HepG2 (cell line): ENCODE data around the gene KLRF1. TPM values are rescaled to one million over a fixed set of nuclear protein-coding genes. Genes with fewer than 3 reads are reported as not detected.

Source experiments
- ATAC-seq: fragments of 200-7000 bp; cut with Tn5 transposase; 3 replicates; pipeline ENCODE4 v1.9.1; 2020; ENCODE audit warnings: mild to moderate bottlenecking, moderate library complexity
- BruUV-seq: library from RNA; stranded (reverse); fragments of 400-500 nt; replicated peaks from 2 replicates; lab custom pipeline; 2021; lab: Mats Ljungman, UMichigan
- CTCF ChIA-PET: fragments of 300-600 bp; formaldehyde crosslinking; extraction: SDS; loops from one replicate; lab custom pipeline; 2021; ENCODE audit warnings: low total read pairs, inconsistent platforms, low intra/inter-chr PET ratio; lab: Yijun Ruan, JAX
- POLR2A ChIA-PET: fragments of 350-600 bp; sonication (Branson Sonifier 250); formaldehyde crosslinking; loops from one replicate; lab custom pipeline; 2020; ENCODE audit warnings: antibody characterized with exemption, inconsistent platforms; lab: Yijun Ruan, JAX
- DNase-seq: peaks from one replicate; pipeline ENCODE4 v3.0.0-alpha.2; 2015; ENCODE audit warnings: low spot score
- FAIRE-seq: peaks from 3 replicates; lab custom pipeline; 2011; peaks lifted over from hg19 to GRCh38; lab: Jason Lieb, UNC
- H2AFZ ChIP-seq: one replicate; pipeline ENCODE4 v1.6.1; 2011; ENCODE audit warnings: low read length, inconsistent platforms
- H3K27ac ChIP-seq: fragments of 300-600 bp; 3 replicates; pipeline ENCODE4 v1.8.0; 2011; ENCODE audit warnings: mixed run types, mild to moderate bottlenecking, mixed read lengths, low read length, inconsistent platforms; ENCODE audit not compliant: insufficient read depth; ENCODE audit errors: extremely low read length
- H3K27me3 ChIP-seq, 2 experiments: fragments of 200-600 bp in 1 of 2; 2 replicates in 1 of 2; 3 replicates in 1 of 2; pipeline versions ENCODE4 v1.6.0 to v1.8.0; 2011; ENCODE audit warnings: low read length in 2 of 2, mild to moderate bottlenecking in 2 of 2, moderate library complexity in 2 of 2, inconsistent platforms in 1 of 2; ENCODE audit not compliant: insufficient read depth in 2 of 2, control insufficient read depth in 1 of 2
- H3K36me3 ChIP-seq, 2 experiments: fragments of 200-600 bp in 1 of 2; replicated peaks in 1 of 2; 2 replicates in 1 of 2; 3 replicates in 1 of 2; pipeline versions ENCODE4 v1.5.1 to v1.8.0; 2011; ENCODE audit warnings: low read length in 2 of 2, inconsistent platforms in 1 of 2; ENCODE audit not compliant: insufficient read depth in 2 of 2, control insufficient read depth in 1 of 2
- H3K4me1 ChIP-seq: 2 replicates; pipeline ENCODE4 v1.5.1; 2012; ENCODE audit warnings: low read length, inconsistent platforms; ENCODE audit not compliant: insufficient read depth
- H3K4me2 ChIP-seq: 2 replicates; pipeline ENCODE4 v1.6.0; 2011; ENCODE audit warnings: low read depth, low read length, inconsistent platforms
- H3K4me3 ChIP-seq, 3 experiments: fragments of 200-600 bp in 1 of 3; sonication (generic), shearing (Covaris generic) in 1 of 3; replicated peaks in 1 of 3; 2 replicates each; pipeline ENCODE4 v1.5.1; 2011 to 2016; ENCODE audit warnings: low read length in 3 of 3, inconsistent platforms in 2 of 3, low read depth in 2 of 3, mild to moderate bottlenecking in 2 of 3, control low read depth in 1 of 3, mixed read lengths in 1 of 3; ENCODE audit not compliant: insufficient read depth in 1 of 3
- H3K79me2 ChIP-seq: one replicate; pipeline ENCODE4 v1.6.1; 2011; ENCODE audit warnings: low read length, inconsistent platforms; ENCODE audit not compliant: insufficient read depth
- H3K9ac ChIP-seq: 2 replicates; pipeline ENCODE4 v1.6.0; 2011; ENCODE audit warnings: mild to moderate bottlenecking, low read depth, low read length, inconsistent platforms; ENCODE audit not compliant: insufficient read depth
- H3K9me3 ChIP-seq: 2 replicates; pipeline ENCODE4 v1.5.1; 2012; ENCODE audit warnings: mild to moderate bottlenecking, low read length
- H4K20me1 ChIP-seq: 2 replicates; pipeline ENCODE4 v1.6.0; 2011; ENCODE audit warnings: inconsistent platforms, mild to moderate bottlenecking, low read length, moderate library complexity; ENCODE audit not compliant: insufficient read depth
- ZNF619 ChIP-seq: sonication (generic); formaldehyde crosslinking; IDR thresholded peaks from 2 replicates; pipeline ENCODE4 v1.4.0; 2020; ENCODE audit warnings: mild to moderate bottlenecking, missing genetic modification reagents
- WGBS: methylation state at CpG from one replicate; pipeline ENCODE4 v1.1.6; 2017; ENCODE audit warnings: low lambda C conversion rate; 5-methylcytosine and 5-hydroxymethylcytosine counted together
- in situ Hi-C: cut with HindIII; loops from 2 replicates; pipeline ENCODE4 v1.10.0; 2017; ENCODE audit warnings: low pct_unique_long_range_greater_than_20kb; ENCODE audit not compliant: extremely low pct_ligation_motif_present
- intact Hi-C: fragments of 100-400 bp; cut with micrococcal nuclease; formaldehyde crosslinking; loops from one replicate; pipeline ENCODE4 v1.10.0; 2022; ENCODE audit not compliant: unreplicated experiment
- polyA plus RNA-seq, 8 experiments: library from polyadenylated mRNA; depleted of rRNA in 3 of 8; stranded (reverse) in 7 of 8; unstranded in 1 of 8; fragments of >200 nt; fragmentation: Illumina TruSeq in 4 of 8; extraction: Trizol in 4 of 8; gene quantifications; 2 replicates each; pipeline versions ENCODE4 v1.2.1 to v1.2.3, GENCODE V29; 2011 to 2016; ENCODE audit warnings: low read depth in 4 of 8, missing spikeins in 1 of 8, mixed read lengths in 1 of 8; ENCODE audit not compliant: insufficient read depth in 1 of 8
- total RNA-seq, 5 experiments: library from RNA; depleted of rRNA; stranded (reverse); fragments of >200 nt; fragmentation: Illumina TruSeq; extraction: Trizol; gene quantifications; 2 replicates each; pipeline ENCODE4 v1.2.3, GENCODE V29; 2016; ENCODE audit warnings: low read depth in 1 of 5

The KLRF1 gene
- total and polyA plus RNA-seq, 2 of the 13 experiments (the other 11 are each of a cell fraction or from before 2014, with no cell fraction given) = not detected

DNA sequence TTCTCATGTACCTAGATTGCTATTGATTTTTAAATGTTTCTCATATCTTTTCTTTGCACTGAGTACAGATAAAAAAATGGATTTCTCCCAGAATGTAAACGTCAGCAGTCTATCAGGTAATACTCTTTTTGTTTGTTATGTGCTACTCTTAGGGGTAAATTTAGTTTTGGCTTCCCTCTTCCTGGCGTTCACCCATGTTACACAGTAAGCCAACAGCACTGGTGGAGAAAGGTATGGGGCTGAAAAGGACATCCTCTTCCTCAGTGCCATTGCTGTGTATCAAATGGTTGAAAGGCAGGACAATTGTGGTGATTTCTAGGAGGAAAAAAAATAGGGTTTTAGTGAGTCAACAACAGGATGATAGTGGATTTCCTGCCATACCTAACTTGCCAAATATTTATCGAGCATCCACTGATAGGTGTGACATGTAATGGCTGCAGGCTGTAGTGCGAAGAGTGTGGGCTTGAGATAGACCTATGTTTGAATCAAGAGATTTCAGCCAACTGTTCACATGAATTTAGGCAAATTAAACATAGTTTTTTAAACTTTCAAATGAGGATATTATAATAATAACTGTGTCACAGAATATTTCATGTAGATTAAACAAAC is 61.5 kb downstream of the KLRF1 start:
- H3K27me3 ChIP-seq = no peaks in the 10 kb centered on the region
- FAIRE-seq = no peak
- WGBS = 10% methylated on average over 4 of the region's 4 CpGs
- in situ Hi-C loops = no loop called here
- H3K9me3 ChIP-seq = no peaks in the 10 kb centered on the region
- H2AFZ ChIP-seq = no peak overlapping the region
- H3K9ac ChIP-seq = no peak overlapping the region
- no peak overlapping the region for H3K27ac ChIP-seq
- no peak for TF ChIP-seq ZNF619 (CRISPR knock-in tag)
- TF ChIP-seq, all 625 proteins: peak for 0
- intact Hi-C loops = no loop called here
- CTCF ChIA-PET = no interaction called here
- no peak overlapping the region for H3K4me2 ChIP-seq
- H3K4me1 ChIP-seq = no peaks in the 10 kb centered on the region
- no peaks in the 10 kb centered on the region for H4K20me1 ChIP-seq
- no peak for ATAC-seq
- DNase-seq = no peak
- H3K79me2 ChIP-seq = no peaks in the 10 kb centered on the region
- POLR2A ChIA-PET = no interaction called here
- H3K36me3 ChIP-seq = no peaks in the 10 kb centered on the region
- no peak overlapping the region for H3K4me3 ChIP-seq
- no TSS peak for BruUV-seq

Other genes starting within 250 kb of the KLRF1 start
- gene KLRB1, start 219.6 kb upstream of the KLRF1 start, total RNA-seq (2016; rRNA removed; fragmentation: Illumina TruSeq; extraction: Trizol) = not detected in 2 replicates
- gene KLRB1, start 219.6 kb upstream of the KLRF1 start, polyA plus RNA-seq (2011; rRNA removed) = not detected in 2 replicates
- gene CLEC2D, start 157.8 kb upstream of the KLRF1 start, total RNA-seq (2016; rRNA removed; fragmentation: Illumina TruSeq; extraction: Trizol) = 0.69 and 2.5 TPM in 2 replicates
- gene CLEC2D, start 157.8 kb upstream of the KLRF1 start, polyA plus RNA-seq (2011; rRNA removed) = 7.7 and 8.6 TPM in 2 replicates
- not detected in 2 replicates for gene CLECL1, start 94.4 kb upstream of the KLRF1 start, total RNA-seq (2016; rRNA removed; fragmentation: Illumina TruSeq; extraction: Trizol)
- not detected in 2 replicates for gene CLECL1, start 94.4 kb upstream of the KLRF1 start, polyA plus RNA-seq (2011; rRNA removed)
- gene CD69, start 66.6 kb upstream of the KLRF1 start, total RNA-seq (2016; rRNA removed; fragmentation: Illumina TruSeq; extraction: Trizol) = not detected in 2 replicates
- gene CD69, start 66.6 kb upstream of the KLRF1 start, polyA plus RNA-seq (2011; rRNA removed) = not detected in 2 replicates
- not detected in 2 replicates for gene CLEC2B, start 41.9 kb downstream of the KLRF1 start, total RNA-seq (2016; rRNA removed; fragmentation: Illumina TruSeq; extraction: Trizol)
- not detected in 2 replicates for gene CLEC2B, start 41.9 kb downstream of the KLRF1 start, polyA plus RNA-seq (2011; rRNA removed)
- not detected in 2 replicates for gene KLRF2, start 54.0 kb downstream of the KLRF1 start, total RNA-seq (2016; rRNA removed; fragmentation: Illumina TruSeq; extraction: Trizol)
- not detected in 2 replicates for gene KLRF2, start 54.0 kb downstream of the KLRF1 start, polyA plus RNA-seq (2011; rRNA removed)
- gene CLEC2A, start 104.9 kb downstream of the KLRF1 start, total RNA-seq (2016; rRNA removed; fragmentation: Illumina TruSeq; extraction: Trizol) = not detected in 2 replicates
- gene CLEC2A, start 104.9 kb downstream of the KLRF1 start, polyA plus RNA-seq (2011; rRNA removed) = not detected in 2 replicates
- gene CLEC12A, start 143.9 kb downstream of the KLRF1 start, total RNA-seq (2016; rRNA removed; fragmentation: Illumina TruSeq; extraction: Trizol) = not detected in 2 replicates
- not detected in 2 replicates for gene CLEC12A, start 143.9 kb downstream of the KLRF1 start, polyA plus RNA-seq (2011; rRNA removed)
- not detected in 2 replicates for gene CLEC1B, start 171.6 kb downstream of the KLRF1 start, total RNA-seq (2016; rRNA removed; fragmentation: Illumina TruSeq; extraction: Trizol)
- not detected in 2 replicates for gene CLEC1B, start 171.6 kb downstream of the KLRF1 start, polyA plus RNA-seq (2011; rRNA removed)
- not detected in 2 replicates for gene CLEC12B, start 183.1 kb downstream of the KLRF1 start, total RNA-seq (2016; rRNA removed; fragmentation: Illumina TruSeq; extraction: Trizol)
- gene CLEC12B, start 183.1 kb downstream of the KLRF1 start, polyA plus RNA-seq (2011; rRNA removed) = not detected in 2 replicates
- not detected in 2 replicates for gene CLEC9A, start 203.2 kb downstream of the KLRF1 start, total RNA-seq (2016; rRNA removed; fragmentation: Illumina TruSeq; extraction: Trizol)
- not detected in 2 replicates for gene CLEC9A, start 203.2 kb downstream of the KLRF1 start, polyA plus RNA-seq (2011; rRNA removed)